Thymus (tissue), 11 donors: ENCODE results near the gene ACP5. TPM values are rescaled to one million over a fixed set of nuclear protein-coding genes. Genes with fewer than 3 reads are reported as not detected.
"Not testable (repeated sequence)": the region's sequence is repeated elsewhere in the genome, so short reads cannot be mapped to it uniquely, and the experiment has no call there.

ENCODE experiments used
- DNase-seq, 9 donors: peaks; one replicate each; pipeline ENCODE4 v3.0.0-alpha.2; 2013; ENCODE audit warnings: low spot score in 9 of 9, low read depth in 6 of 9, missing footprints in 1 of 9
- H3K27ac ChIP-seq, 2 donors: one replicate each; pipeline ENCODE4 v1.5.1; 2013; ENCODE audit warnings: control low read depth in 1 of 2, low read depth in 1 of 2, low read length in 1 of 2, mild to moderate bottlenecking in 1 of 2, moderate library complexity in 1 of 2
- H3K27me3 ChIP-seq, 2 donors: one replicate each; pipeline ENCODE4 v1.5.1; 2013; ENCODE audit warnings: low read length in 1 of 2; ENCODE audit not compliant: control insufficient read depth in 2 of 2, insufficient read depth in 1 of 2
- H3K36me3 ChIP-seq, 2 donors: one replicate each; pipeline ENCODE4 v1.5.1; 2013; ENCODE audit warnings: low read length in 1 of 2, mild to moderate bottlenecking in 1 of 2, moderate library complexity in 1 of 2; ENCODE audit not compliant: control insufficient read depth in 2 of 2, insufficient read depth in 2 of 2
- H3K4me1 ChIP-seq, 2 donors: one replicate each; pipeline ENCODE4 v1.5.1; 2013; ENCODE audit warnings: low read length in 2 of 2; ENCODE audit not compliant: control insufficient read depth in 2 of 2, insufficient read depth in 2 of 2
- H3K4me3 ChIP-seq, 2 donors: one replicate each; pipeline ENCODE4 v1.5.1; 2013; ENCODE audit warnings: low read length in 2 of 2, control low read depth in 1 of 2, mild to moderate bottlenecking in 1 of 2
- H3K9me3 ChIP-seq, 2 donors: one replicate each; pipeline ENCODE4 v1.5.1; 2013; ENCODE audit warnings: low read length in 1 of 2, mild to moderate bottlenecking in 1 of 2; ENCODE audit not compliant: control insufficient read depth in 2 of 2, insufficient read depth in 1 of 2
- WGBS: extraction: QIAGEN DNeasy Blood & Tissue Kit; methylation state at CpG from one replicate; pipeline ENCODE4 v1.1.7; 2013; 5-methylcytosine and 5-hydroxymethylcytosine counted together
- polyA plus RNA-seq: library from polyadenylated mRNA; stranded (reverse); fragments of 200-250 nt; gene quantifications from one replicate; pipeline ENCODE4 v1.2.3, GENCODE V29; 2013
- total RNA-seq: library from RNA; stranded (reverse); fragments of 120-200 nt; gene quantifications from one replicate; pipeline ENCODE4 v1.2.4, GENCODE V29; 2013
- donor health status: healthy.

The ACP5 gene
- total and polyA plus RNA-seq, 2 donors: 34.4 to 48.2 TPM

DNA sequence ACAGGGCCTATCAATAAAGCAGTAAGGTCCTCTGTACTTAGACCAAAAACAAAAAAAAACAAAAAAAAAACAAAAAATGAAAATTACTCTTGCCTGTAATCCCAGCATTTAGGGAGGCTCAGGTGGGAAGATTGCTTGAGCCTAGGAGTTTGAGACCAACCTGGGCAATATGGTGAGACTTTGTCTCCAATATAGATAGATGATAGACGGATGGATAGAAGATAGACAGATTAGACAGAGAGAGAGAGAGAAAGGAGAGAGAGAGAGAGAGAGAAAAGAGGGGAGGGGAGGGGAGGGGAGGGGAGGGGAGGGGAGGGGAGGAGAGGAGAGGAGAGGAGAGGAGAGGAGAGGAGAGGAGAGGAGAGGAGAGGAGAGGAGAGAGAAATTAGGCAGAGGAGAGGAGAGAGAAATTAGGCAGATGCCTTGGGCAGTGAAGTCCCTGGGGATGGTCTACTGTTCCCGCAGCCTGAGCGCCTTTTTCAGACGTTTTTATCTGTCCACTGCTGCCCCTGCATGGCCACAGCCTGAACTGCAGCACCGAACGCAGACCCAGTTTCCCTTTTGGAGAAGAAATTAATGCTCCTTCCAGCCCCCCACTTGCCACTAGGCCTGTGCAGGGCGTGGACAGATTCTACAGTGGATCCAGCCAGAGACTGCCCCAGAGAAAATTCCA lies 10.0 kb upstream of the ACP5 start:
- peak in 8 of 9 donors; percentile 29 to 79 (median 61) for DNase-seq

GRCh38 chr19:11586331-11586730 lies 8.9 kb upstream of the ACP5 start:
- no peak for DNase-seq
- H3K27ac ChIP-seq: no peak overlapping the region
- H3K36me3 ChIP-seq: no peaks in the 10 kb centered on the region
- WGBS: 28% methylated on average over 6 of the region's 6 CpGs
- H3K9me3 ChIP-seq: no peaks in the 10 kb centered on the region
- H3K27me3 ChIP-seq: no peaks in the 10 kb centered on the region
- peaks cover 0 to 13% of the 10 kb centered on the region in 2 donors for H3K4me1 ChIP-seq
- H3K4me3 ChIP-seq: no peak overlapping the region

More for the DNA sequence above, 10.0 kb upstream of the ACP5 start:
- peaks cover 0 to 4% of the 10 kb centered on the region in 2 donors for H3K4me1 ChIP-seq
- no peak overlapping the region for H3K27ac ChIP-seq
- no peak overlapping the region for H3K4me3 ChIP-seq
- no peaks in the 10 kb centered on the region for H3K36me3 ChIP-seq
- WGBS: 14% methylated on average over 7 of the region's 7 CpGs
- no peaks in the 10 kb centered on the region for H3K27me3 ChIP-seq
- no peaks in the 10 kb centered on the region for H3K9me3 ChIP-seq

DNA sequence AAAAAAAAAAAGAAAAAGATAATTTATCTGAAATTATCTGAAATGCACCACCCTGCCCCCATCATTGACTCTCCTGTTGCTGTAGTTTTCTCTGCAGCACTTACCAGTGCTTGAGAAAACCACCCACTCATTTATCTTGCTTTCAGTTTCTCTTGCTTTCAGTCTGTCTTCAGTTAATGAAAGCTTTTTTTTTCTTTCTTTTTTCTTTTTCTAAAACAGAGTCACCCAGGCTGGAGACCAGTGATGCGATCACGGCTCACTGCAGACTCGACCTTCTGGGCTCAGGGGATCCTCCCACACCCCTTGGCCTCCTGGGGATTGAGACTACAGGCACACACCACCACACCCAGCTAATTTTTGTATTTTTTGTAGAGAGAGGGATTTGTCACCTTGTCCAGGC lies 4.3 kb upstream of the ACP5 start:
- DNase-seq: peak in 2 of 9 donors; percentile 44 to 75
- WGBS: 12% methylated on average over 3 of the region's 3 CpGs
- Histone ChIP-seq H3K36me3 (no peaks in the 10 kb centered on the region), H3K9me3 (no peaks in the 10 kb centered on the region), H3K27ac (peak overlapping the region; percentile 68 to 83), H3K27me3 (peaks cover 0 to 7% of the 10 kb centered on the region in 2 donors), H3K4me3 (no peak overlapping the region), H3K4me1 (peaks cover 13 to 44% of the 10 kb centered on the region in 2 donors)

DNA sequence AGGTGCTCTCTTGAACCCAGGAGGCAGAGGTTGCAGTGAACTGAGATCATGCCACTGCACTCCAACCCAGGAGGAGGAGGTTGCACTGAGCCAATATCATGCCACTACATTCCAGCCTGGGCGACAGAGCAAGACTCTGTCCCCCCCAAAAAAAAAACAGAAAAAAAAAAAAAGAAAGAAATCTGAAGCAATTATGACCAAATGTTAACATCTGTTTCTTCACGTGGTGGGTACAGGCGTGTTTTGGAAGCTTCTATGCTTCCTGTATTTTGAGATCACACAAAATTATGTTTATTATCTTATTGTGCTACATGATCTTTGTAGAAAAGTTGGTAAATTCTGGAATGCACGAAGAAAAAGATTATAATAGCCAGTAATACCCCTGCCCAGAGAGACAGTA lies 2.7 kb upstream of the ACP5 start:
- H3K4me1 ChIP-seq: peaks cover 13 to 44% of the 10 kb centered on the region in 2 donors
- 28% methylated on average over 4 of the region's 4 CpGs for WGBS
- no peaks in the 10 kb centered on the region for H3K9me3 ChIP-seq
- peaks cover 0 to 7% of the 10 kb centered on the region in 2 donors for H3K27me3 ChIP-seq
- H3K36me3 ChIP-seq: peaks cover 0 to 4% of the 10 kb centered on the region in 2 donors
- no peak overlapping the region for H3K27ac ChIP-seq
- DNase-seq: no peak
- no peak overlapping the region for H3K4me3 ChIP-seq

DNA sequence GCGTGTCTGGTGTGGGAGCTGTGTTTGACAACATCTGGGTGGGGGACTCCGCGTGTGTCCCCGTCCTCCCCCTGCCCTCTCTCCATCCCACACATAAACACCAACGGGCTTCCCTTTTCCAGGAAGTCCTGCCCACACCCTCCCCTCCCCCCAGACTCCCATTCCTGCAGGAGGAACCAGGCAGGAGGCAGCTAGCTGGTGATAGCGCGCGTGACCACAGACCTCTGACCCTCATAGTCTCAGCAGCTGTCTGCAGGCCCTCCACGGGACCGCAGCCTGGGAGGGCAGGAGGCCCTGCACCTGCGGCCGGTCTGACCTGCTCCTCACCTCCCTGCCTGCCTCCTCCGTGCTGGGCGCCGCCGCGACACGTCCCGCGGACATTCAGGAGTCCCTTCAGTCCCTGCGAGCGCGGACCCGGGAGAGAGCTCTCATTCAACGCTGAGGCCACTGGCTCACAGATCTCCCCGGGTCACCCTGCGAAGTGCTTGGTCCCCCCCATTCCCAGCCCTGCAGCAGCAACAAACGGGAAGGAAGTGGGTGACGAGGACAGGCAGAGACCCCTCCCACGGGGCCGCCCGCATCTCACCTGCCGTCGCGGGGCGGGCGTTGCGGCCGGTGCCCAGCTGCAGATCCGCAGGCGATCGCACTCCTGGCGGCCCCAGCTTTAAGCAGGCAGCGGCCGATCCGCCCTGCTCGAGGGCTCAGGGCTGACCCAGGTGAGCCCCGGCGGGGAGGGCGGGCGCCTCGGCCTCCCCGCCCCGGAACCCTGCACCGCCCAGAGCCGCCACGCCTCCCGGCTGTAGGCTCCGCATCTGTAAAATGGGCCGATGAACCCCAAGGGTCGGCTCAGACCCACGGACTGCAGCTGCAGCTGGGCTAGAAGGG lies 1.1 kb upstream of the ACP5 start:
- Histone ChIP-seq H3K27me3 (peaks cover 0 to 7% of the 10 kb centered on the region in 2 donors), H3K4me1 (peaks cover 13 to 40% of the 10 kb centered on the region in 2 donors), H3K4me3 (peak overlapping the region; percentile 48 to 54), H3K27ac (peak overlapping the region; percentile 46 to 62), H3K9me3 (no peaks in the 10 kb centered on the region), H3K36me3 (peaks cover 0 to 7% of the 10 kb centered on the region in 2 donors)
- WGBS: 6% methylated on average over 62 of the region's 62 CpGs
- peak in 2 of 9 donors; percentile 49 to 66 for DNase-seq

GRCh38 chr19:11576227-11576626 lies 1.2 kb downstream of the ACP5 start:
- H3K4me3 ChIP-seq: no peak overlapping the region
- DNase-seq: no peak
- no peak overlapping the region for H3K27ac ChIP-seq
- 93% methylated on average over 15 of the region's 15 CpGs for WGBS
- H3K36me3 ChIP-seq: peaks cover 0 to 7% of the 10 kb centered on the region in 2 donors
- H3K4me1 ChIP-seq: peaks cover 12 to 30% of the 10 kb centered on the region in 2 donors
- peaks cover 0 to 7% of the 10 kb centered on the region in 2 donors for H3K27me3 ChIP-seq
- H3K9me3 ChIP-seq: no peaks in the 10 kb centered on the region

DNA sequence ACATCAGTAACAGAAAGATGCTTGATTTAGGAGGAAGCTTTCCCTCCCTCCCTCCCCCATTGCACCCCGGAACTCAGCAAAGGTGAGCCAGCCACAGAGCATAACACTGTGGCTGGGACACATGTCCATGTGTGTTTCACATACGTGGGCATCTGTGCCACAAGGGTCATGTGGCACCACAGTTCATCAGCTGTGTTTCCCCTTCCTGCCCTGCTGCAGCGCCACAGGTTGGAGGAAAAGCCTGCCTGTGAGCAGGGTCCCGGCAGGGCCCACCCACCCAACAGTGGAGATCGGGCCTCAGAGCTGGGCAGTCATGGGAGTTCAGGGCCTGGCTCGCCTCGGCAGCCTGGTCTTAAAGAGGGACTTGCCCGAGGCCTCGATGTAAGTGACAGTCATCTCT lies 2.8 kb downstream of the ACP5 start:
- Histone ChIP-seq H3K27me3 (peaks cover 0 to 7% of the 10 kb centered on the region in 2 donors), H3K27ac (no peak overlapping the region), H3K36me3 (peaks cover 0 to 7% of the 10 kb centered on the region in 2 donors), H3K4me1 (peaks cover 10 to 25% of the 10 kb centered on the region in 2 donors), H3K9me3 (no peaks in the 10 kb centered on the region), H3K4me3 (no peak overlapping the region)
- DNase-seq: no peak
- 73% methylated on average over 9 of the region's 9 CpGs for WGBS

GRCh38 chr19:11573763-11574162 lies 3.7 kb downstream of the ACP5 start:
- H3K27ac ChIP-seq, DNase-seq, H3K27me3 ChIP-seq, H3K36me3 ChIP-seq, H3K9me3 ChIP-seq, H3K4me3 ChIP-seq: not testable (repeated sequence)
- H3K4me1 ChIP-seq: peaks cover 7 to 29% of the 10 kb centered on the region in 2 donors
- 88% methylated on average over 4 of the region's 4 CpGs for WGBS

GRCh38 chr19:11573354-11573753 lies 4.1 kb downstream of the ACP5 start:
- H3K27me3 ChIP-seq, H3K4me3 ChIP-seq, H3K27ac ChIP-seq, H3K36me3 ChIP-seq, DNase-seq, H3K9me3 ChIP-seq: not testable (repeated sequence)
- WGBS: 88% methylated on average over 6 of the region's 6 CpGs
- peaks cover 2 to 27% of the 10 kb centered on the region in 2 donors for H3K4me1 ChIP-seq
